Tibial nerve (tissue), 4 donors: ENCODE measurements around the gene ITIH6. TPM values are rescaled to one million over a fixed set of nuclear protein-coding genes. Genes with fewer than 3 reads are reported as not detected.
"Not testable (repeated sequence)": the region's sequence is repeated elsewhere in the genome, so short reads cannot be mapped to it uniquely, and the experiment has no call there.

ENCODE experiments used
- DNase-seq, 2 donors: peaks; one replicate each; pipeline ENCODE4 v3.0.0-alpha.2; 2019; ENCODE audit warnings: low spot score in 2 of 2
- H3K27ac ChIP-seq, 4 donors: fragments of 200-600 bp; sonication (generic) in 3 of 4; one replicate each; pipeline ENCODE4 v1.5.1; 2017 to 2019; ENCODE audit warnings: mild to moderate bottlenecking in 1 of 4
- H3K27me3 ChIP-seq, 2 donors: fragments of 200-600 bp; sonication (generic) in 1 of 2; one replicate each; pipeline versions ENCODE4 v1.5.1 to v1.6.0; 2017 to 2019
- H3K36me3 ChIP-seq, 3 donors: fragments of 200-600 bp; sonication (generic); one replicate each; pipeline ENCODE4 v1.5.1; 2018 to 2019
- H3K4me1 ChIP-seq, 4 donors: fragments of 200-600 bp; sonication (generic) in 3 of 4; one replicate each; pipeline ENCODE4 v1.5.1; 2017 to 2019
- H3K4me3 ChIP-seq, 4 donors: fragments of 200-600 bp; sonication (generic) in 3 of 4; one replicate each; pipeline ENCODE4 v1.5.1; 2017 to 2019; ENCODE audit warnings: mild to moderate bottlenecking in 1 of 4, moderate library complexity in 1 of 4
- H3K9me3 ChIP-seq, 4 donors: fragments of 200-600 bp; sonication (generic) in 3 of 4; one replicate each; pipeline ENCODE4 v1.5.1; 2017 to 2019
- EP300 ChIP-seq, 2 donors: sonication (generic); formaldehyde crosslinking; IDR thresholded peaks; one replicate each; pipeline ENCODE4 v1.6.1; 2017; ENCODE audit warnings: antibody characterized with exemption in 2 of 2, mild to moderate bottlenecking in 1 of 2
- POLR2A ChIP-seq, 2 donors: fragments of 450-650 bp; IDR thresholded peaks; one replicate each; pipeline ENCODE4 v1.6.1; 2017; ENCODE audit warnings: antibody characterized with exemption in 2 of 2, mild to moderate bottlenecking in 2 of 2, moderate library complexity in 2 of 2
- WGBS, 2 donors: methylation state at CpG; one replicate each; pipeline ENCODE4 v1.1.5; 2018; 5-methylcytosine and 5-hydroxymethylcytosine counted together
- total RNA-seq, 4 donors: library from RNA; depleted of rRNA; stranded (reverse); fragments of >200 nt; gene quantifications; one replicate each; pipeline ENCODE4 v1.1.0, GENCODE V29; 2016
- TF ChIP-seq, protein P1 (sequence below), 5 experiments: fragments of 200-600 bp in 3 of 5; fragments of 450-650 bp in 2 of 5; sonication (generic) in 3 of 5; IDR thresholded peaks; one replicate each; pipeline ENCODE4 v1.5.1; 2016 to 2019; ENCODE audit warnings: antibody characterized with exemption in 5 of 5, mild to moderate bottlenecking in 3 of 5, moderate library complexity in 2 of 5

The ITIH6 gene
- total RNA-seq, 4 donors from 2014 or later = not detected

DNA sequence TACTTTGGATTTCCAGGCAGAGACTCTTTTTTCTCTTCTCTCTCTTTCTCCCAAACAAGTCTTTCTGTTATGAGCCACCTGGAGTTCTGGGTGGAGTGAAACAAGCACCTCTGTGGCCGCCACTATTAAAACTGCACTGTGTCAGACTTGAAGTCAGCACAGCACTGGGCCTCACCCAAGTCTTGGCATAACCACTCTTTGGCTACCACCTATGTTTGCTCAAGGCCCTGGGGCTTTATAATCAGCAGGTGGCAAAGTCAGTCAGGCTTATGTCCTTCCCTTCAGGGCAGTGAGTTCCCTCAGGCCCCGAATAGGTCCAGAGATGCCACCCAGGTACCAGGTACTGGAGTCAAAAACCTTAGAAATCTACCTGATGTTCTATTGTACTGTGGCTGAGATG, 52.4 kb downstream of the ITIH6 start:
- Histone ChIP-seq H3K4me3 (no peak overlapping the region), H3K36me3 (no peaks in the 10 kb centered on the region), H3K4me1 (no peaks in the 10 kb centered on the region), H3K27me3 (no peaks in the 10 kb centered on the region), H3K9me3 (no peaks in the 10 kb centered on the region), H3K27ac (no peak overlapping the region)
- 76 to 100% methylated on average over 1 to 2 of the region's 2 CpGs for WGBS, 2 donors
- TF ChIP-seq, protein P1, sequence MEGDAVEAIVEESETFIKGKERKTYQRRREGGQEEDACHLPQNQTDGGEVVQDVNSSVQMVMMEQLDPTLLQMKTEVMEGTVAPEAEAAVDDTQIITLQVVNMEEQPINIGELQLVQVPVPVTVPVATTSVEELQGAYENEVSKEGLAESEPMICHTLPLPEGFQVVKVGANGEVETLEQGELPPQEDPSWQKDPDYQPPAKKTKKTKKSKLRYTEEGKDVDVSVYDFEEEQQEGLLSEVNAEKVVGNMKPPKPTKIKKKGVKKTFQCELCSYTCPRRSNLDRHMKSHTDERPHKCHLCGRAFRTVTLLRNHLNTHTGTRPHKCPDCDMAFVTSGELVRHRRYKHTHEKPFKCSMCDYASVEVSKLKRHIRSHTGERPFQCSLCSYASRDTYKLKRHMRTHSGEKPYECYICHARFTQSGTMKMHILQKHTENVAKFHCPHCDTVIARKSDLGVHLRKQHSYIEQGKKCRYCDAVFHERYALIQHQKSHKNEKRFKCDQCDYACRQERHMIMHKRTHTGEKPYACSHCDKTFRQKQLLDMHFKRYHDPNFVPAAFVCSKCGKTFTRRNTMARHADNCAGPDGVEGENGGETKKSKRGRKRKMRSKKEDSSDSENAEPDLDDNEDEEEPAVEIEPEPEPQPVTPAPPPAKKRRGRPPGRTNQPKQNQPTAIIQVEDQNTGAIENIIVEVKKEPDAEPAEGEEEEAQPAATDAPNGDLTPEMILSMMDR (IDR thresholded peaks at IDR 0.05) = no peak
- no peak for TF ChIP-seq EP300 (IDR thresholded peaks at IDR 0.05)
- TF ChIP-seq POLR2A (IDR thresholded peaks at IDR 0.05) = no peak
- no peak for DNase-seq

DNA sequence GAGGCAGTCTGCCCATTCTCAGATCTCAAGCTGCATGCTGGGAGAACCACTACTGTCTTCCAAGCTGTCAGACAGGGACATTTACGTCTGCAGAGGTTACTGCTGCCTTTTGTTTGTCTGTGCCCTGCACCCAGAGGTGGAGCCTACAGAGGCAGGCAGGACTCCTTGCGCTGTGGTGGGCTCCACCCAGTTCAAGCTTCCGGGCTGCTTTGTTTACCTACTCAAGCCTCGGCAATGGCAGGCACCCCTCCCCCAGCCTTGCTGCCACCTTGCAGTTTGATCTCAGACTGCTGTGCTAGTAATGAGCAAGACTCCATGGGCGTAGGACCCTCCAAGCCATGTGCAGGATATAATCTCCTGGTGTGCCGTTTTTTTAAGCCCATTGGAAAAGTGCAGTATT, 59.5 kb downstream of the ITIH6 start:
- H3K9me3 ChIP-seq, H3K4me1 ChIP-seq, H3K4me3 ChIP-seq, DNase-seq, H3K36me3 ChIP-seq, H3K27ac ChIP-seq, H3K27me3 ChIP-seq: not testable (repeated sequence)
- WGBS, 2 donors = 89% methylated on average over 6 of the region's 6 CpGs; no CpG with 5 or more reads in 1 of the 2 donors

DNA sequence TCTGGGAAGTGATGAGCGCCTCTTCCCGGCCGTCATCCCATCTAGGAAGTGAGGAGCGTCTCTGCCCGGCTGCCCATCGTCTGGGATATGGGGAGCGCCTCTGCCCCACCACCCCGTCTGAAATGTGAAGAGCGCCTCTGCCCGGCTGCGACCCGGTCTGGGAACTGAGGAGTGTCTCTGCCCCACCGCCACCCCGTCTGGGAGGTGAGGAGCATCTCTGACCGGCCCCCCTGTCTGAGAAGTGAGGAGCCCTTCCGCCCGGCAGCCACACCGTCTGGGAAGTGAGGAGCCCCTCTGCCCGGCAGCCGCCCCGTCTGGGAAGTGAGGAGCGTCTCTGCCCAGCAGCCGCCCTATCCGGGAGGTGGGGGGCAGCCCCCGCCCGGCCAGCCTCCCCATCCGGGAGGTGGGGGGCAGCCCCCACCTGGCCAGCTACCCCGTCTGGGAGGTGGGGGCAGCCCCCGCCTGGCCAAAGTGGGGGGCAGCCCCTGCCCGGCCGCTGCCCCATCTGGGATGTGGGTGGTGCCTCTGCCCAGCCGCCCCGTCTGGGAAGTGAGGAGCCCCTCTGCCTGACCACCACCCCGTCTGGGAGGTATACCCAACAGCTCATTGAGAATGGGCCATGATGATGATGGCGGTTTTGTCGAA, 61.6 kb downstream of the ITIH6 start:
- H3K36me3 ChIP-seq, H3K27me3 ChIP-seq, H3K4me1 ChIP-seq, DNase-seq, H3K9me3 ChIP-seq, H3K4me3 ChIP-seq, H3K27ac ChIP-seq: not testable (repeated sequence)
- 94 to 95% methylated on average over 6 to 20 of the region's 36 CpGs for WGBS, 2 donors

DNA sequence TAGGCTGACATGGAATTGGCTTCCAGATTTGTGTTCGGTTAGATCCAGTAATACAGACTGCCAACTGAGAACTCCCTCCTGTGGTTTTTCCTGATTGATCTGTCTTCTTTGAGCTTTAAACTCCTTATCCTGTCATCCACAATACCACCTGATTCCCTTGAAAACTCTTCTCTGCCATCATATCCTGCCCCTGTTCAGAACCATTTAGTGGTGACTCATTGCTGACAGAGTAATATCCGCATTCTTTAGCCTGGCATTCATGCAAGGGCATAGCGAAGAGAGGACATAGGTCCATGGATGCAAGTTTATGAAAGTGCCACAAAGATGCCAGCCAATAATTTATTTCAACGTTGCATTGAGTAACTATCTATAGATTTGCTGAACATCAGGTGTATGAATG, 76.6 kb downstream of the ITIH6 start:
- no peak for DNase-seq
- no peak overlapping the region for H3K27ac ChIP-seq
- H3K27me3 ChIP-seq = no peaks in the 10 kb centered on the region
- H3K4me3 ChIP-seq = no peak overlapping the region
- no peaks in the 10 kb centered on the region for H3K36me3 ChIP-seq
- no peaks in the 10 kb centered on the region for H3K9me3 ChIP-seq
- TF ChIP-seq EP300 (IDR thresholded peaks at IDR 0.05) (no peak), POLR2A (IDR thresholded peaks at IDR 0.05) (no peak)
- TF ChIP-seq, protein P1 (IDR thresholded peaks at IDR 0.05) = no peak
- WGBS, 2 donors = 75 to 78% methylated on average over 4 of the region's 4 CpGs
- no peaks in the 10 kb centered on the region for H3K4me1 ChIP-seq

DNA sequence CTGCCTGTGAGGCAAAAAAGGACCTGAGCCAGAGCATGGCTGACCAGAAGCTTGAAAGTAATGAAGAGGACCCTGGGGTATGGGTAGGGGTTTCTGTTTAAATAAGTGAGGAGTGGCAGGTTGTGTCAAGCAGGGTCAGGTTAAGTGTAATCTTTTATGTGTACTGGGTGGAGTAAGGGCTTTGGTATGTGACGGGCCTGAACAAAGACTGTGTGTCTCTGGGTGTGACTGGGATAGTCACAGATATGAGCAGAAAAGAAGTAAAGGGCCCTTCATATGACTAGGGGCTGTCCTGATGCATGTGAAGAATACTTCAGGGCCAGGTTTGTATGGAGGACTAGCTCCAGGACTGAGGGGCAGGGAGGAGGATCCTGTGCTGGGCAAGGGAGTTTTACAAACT, 82.4 kb downstream of the ITIH6 start:
- Histone ChIP-seq H3K4me1 (no peaks in the 10 kb centered on the region), H3K9me3 (no peaks in the 10 kb centered on the region), H3K4me3 (no peak overlapping the region), H3K36me3 (no peaks in the 10 kb centered on the region), H3K27ac (no peak overlapping the region), H3K27me3 (no peaks in the 10 kb centered on the region)
- TF ChIP-seq, protein P1 (IDR thresholded peaks at IDR 0.05) = no peak
- TF ChIP-seq POLR2A (IDR thresholded peaks at IDR 0.05) (no peak), EP300 (IDR thresholded peaks at IDR 0.05) (no peak)
- WGBS, 2 donors = 59 to 67% methylated on average over 1 of the region's 1 CpG
- no peak for DNase-seq

DNA sequence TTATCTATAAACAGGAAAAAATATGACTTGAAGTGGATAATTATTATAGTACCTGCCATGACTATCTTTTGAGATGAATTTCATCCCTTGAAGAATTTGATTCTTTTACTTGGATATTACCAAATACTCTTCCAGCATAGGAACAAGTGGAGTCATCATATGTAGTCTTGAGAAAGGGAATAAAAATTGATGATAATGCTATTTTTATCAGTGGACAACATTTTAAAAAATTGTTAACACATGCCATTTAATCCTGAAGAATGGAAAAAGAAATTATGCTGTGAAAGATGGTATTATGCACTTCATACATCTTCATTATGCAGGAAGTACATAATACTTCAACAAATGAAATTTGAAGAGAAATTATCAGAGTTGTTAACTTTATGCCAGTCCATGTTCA, 83.6 kb downstream of the ITIH6 start:
- TF ChIP-seq POLR2A (IDR thresholded peaks at IDR 0.05) = no peak
- no peak for TF ChIP-seq EP300 (IDR thresholded peaks at IDR 0.05)
- TF ChIP-seq, protein P1 (IDR thresholded peaks at IDR 0.05) = no peak
- H3K4me3 ChIP-seq = no peak overlapping the region
- no peaks in the 10 kb centered on the region for H3K27me3 ChIP-seq
- no peaks in the 10 kb centered on the region for H3K36me3 ChIP-seq
- DNase-seq = no peak
- no peaks in the 10 kb centered on the region for H3K9me3 ChIP-seq
- H3K27ac ChIP-seq = no peak overlapping the region
- H3K4me1 ChIP-seq = no peaks in the 10 kb centered on the region
